ENCODE data around the gene IRF5.

The IRF5 gene

GRCh38 chr7:128921866-128922440 is 15.8 kb upstream of the IRF5 start:
- no peak for DNase-seq

GRCh38 chr7:128922496-128923410 is 15.0 kb upstream of the IRF5 start:
- peak; percentile 40 for DNase-seq

GRCh38 chr7:128923411-128923800 is 14.3 kb upstream of the IRF5 start:
- no peak for DNase-seq

- DNase-seq, result no peak
Measured at GRCh38 chr7:128924707-128925588, 12.8 kb upstream of the IRF5 start.

GRCh38 chr7:128928159-128928813 is 9.4 kb upstream of the IRF5 start:
- no peak for DNase-seq

- no peak for DNase-seq
Measured at GRCh38 chr7:128928882-128929788, 8.6 kb upstream of the IRF5 start.

GRCh38 chr7:128931190-128931798 is 6.4 kb upstream of the IRF5 start:
- DNase-seq, result no peak

GRCh38 chr7:128931965-128932861 is 5.5 kb upstream of the IRF5 start:
- DNase-seq, result no peak

GRCh38 chr7:128932862-128933179 is 4.9 kb upstream of the IRF5 start:
- DNase-seq, result no peak

- no peak for DNase-seq
Measured at GRCh38 chr7:128933180-128933891, 4.4 kb upstream of the IRF5 start.

- DNase-seq, result no peak
Measured at GRCh38 chr7:128934361-128935341, 3.1 kb upstream of the IRF5 start.

- no peak for DNase-seq
Measured at GRCh38 chr7:128935342-128935730, 2.4 kb upstream of the IRF5 start.

- DNase-seq, result no peak
Measured at GRCh38 chr7:128936798-128937197, 929 bp upstream of the IRF5 start.

- no peak for DNase-seq
Measured at GRCh38 chr7:128937271-128937646, 468 bp upstream of the IRF5 start.

- DNase-seq, result peak; percentile 52
Measured at GRCh38 chr7:128938544-128939074, 882 bp downstream of the IRF5 start.

GRCh38 chr7:128939075-128939860 is 1.5 kb downstream of the IRF5 start:
- DNase-seq, result no peak

GRCh38 chr7:128939861-128940410 is 2.2 kb downstream of the IRF5 start:
- no peak for DNase-seq

All from NCI-H69 (cell line).